ENCODE results near the gene XYLT1.

The XYLT1 gene

DNA sequence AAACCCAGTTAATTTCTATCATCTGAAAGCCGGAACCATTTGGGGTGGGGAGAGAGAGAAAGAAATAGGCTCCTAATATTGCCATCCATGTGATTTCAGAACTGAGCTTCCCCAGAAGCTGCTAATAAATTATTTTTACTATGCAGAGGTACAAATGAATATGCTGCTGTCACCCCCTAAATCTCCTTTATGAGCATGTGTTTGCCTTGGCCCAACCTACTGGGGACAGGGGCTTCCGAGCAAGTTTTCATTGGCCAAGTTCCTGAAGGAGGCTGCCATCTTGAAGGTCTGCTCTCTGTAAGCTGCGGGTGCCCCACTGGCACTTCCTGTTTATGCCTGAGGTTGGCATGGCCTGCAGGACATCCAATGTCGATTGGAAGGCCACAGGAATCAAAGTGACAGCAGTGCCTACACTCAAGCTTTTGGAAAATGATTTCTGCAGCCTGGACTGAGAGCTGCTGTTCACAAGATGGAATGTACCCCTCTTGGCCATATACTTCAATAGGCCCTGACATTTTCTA lies 194.7 kb downstream of the XYLT1 start:
- H3F3A ChIP-seq (ENCODE audit: low read depth) = no peaks in the 10 kb centered on the region
- H4K20me1 ChIP-seq (ENCODE audit: insufficient read depth, low read length, poor library complexity, severe bottlenecking) = peaks cover 84% of the 10 kb centered on the region
- peaks cover 99% of the 10 kb centered on the region for H3K79me2 ChIP-seq (ENCODE audit: insufficient read depth, low read length)
- H3K9me2 ChIP-seq (replicated peaks; ENCODE audit: low read depth, low read length) = no peaks in the 10 kb centered on the region
- peak overlapping the region; percentile 1 for H3K4me2 ChIP-seq (ENCODE audit: low read depth, low read length, poor library complexity, severe bottlenecking)
- peaks cover 18% of the 10 kb centered on the region; the same call in 1 of the 2 replicates for H3K36me3 ChIP-seq (ENCODE audit: insufficient read depth, low read length)
- peaks cover 17% of the 10 kb centered on the region for H3K4me1 ChIP-seq (ENCODE audit: insufficient read depth, low read length, poor library complexity, severe bottlenecking)
- H3K4me3 ChIP-seq (ENCODE audit: low read length, poor library complexity, severe bottlenecking) = no peak overlapping the region
- H3K27me3 ChIP-seq (ENCODE audit: insufficient read depth, low read length, poor library complexity, severe bottlenecking) = no peaks in the 10 kb centered on the region
- TF ChIP-seq EZH2phosphoT487 (IDR thresholded peaks at IDR 0.05; ENCODE audit: borderline replicate concordance) = no peak
- TF ChIP-seq CTCF (conservative IDR thresholded peaks at IDR 0.05; ENCODE audit: low read length) = no peak
- no peaks in the 10 kb centered on the region for H3K9me3 ChIP-seq (ENCODE audit: insufficient read depth, low read depth, low read length)
- no peak overlapping the region for H3K9ac ChIP-seq (ENCODE audit: low read depth, low read length, poor library complexity, severe bottlenecking)
- H2AFZ ChIP-seq (ENCODE audit: low read length) = no peak overlapping the region

GRCh38 chr16:17275076-17276009 lies 195.4 kb downstream of the XYLT1 start:
- Histone ChIP-seq H4K20me1 (ENCODE audit: insufficient read depth, low read length, poor library complexity, severe bottlenecking) (peaks cover 84% of the 10 kb centered on the region), H3K4me2 (ENCODE audit: low read depth, low read length, poor library complexity, severe bottlenecking) (peak overlapping the region; percentile 1), H3K27me3 (ENCODE audit: insufficient read depth, low read length, poor library complexity, severe bottlenecking) (no peaks in the 10 kb centered on the region)

DNA sequence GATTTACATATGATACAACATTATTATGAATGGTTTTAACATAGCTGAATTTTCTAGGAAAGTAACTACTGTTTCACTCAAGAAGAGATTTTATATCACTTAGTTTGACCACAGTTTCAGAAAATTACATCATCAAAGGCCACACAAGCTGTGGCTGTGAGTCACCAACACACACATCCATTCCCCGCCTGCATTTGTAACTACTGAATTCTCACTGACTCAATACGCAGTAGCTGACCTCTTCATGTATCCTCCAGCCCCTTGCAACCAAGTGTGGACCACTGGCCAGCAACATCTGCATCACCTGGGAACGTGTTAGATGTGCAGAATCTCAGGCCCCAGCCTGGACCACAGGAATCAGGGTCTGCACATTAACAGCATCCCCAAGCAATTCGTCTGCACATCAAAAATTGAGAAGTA lies 197.6 kb downstream of the XYLT1 start:
- no peaks in the 10 kb centered on the region for H3F3A ChIP-seq (ENCODE audit: low read depth)
- peaks cover 17% of the 10 kb centered on the region for H3K4me1 ChIP-seq (ENCODE audit: insufficient read depth, low read length, poor library complexity, severe bottlenecking)
- no peaks in the 10 kb centered on the region for H3K27me3 ChIP-seq (ENCODE audit: insufficient read depth, low read length, poor library complexity, severe bottlenecking)
- no peak for TF ChIP-seq EZH2phosphoT487 (IDR thresholded peaks at IDR 0.05; ENCODE audit: borderline replicate concordance)
- no peak for TF ChIP-seq CTCF (conservative IDR thresholded peaks at IDR 0.05; ENCODE audit: low read length)
- H4K20me1 ChIP-seq (ENCODE audit: insufficient read depth, low read length, poor library complexity, severe bottlenecking) = peaks cover 81% of the 10 kb centered on the region
- H3K36me3 ChIP-seq (ENCODE audit: insufficient read depth, low read length) = peaks cover 18% of the 10 kb centered on the region; the same call in 1 of the 2 replicates
- H3K79me2 ChIP-seq (ENCODE audit: insufficient read depth, low read length) = peaks cover 96% of the 10 kb centered on the region
- no peak overlapping the region for H3K9ac ChIP-seq (ENCODE audit: low read depth, low read length, poor library complexity, severe bottlenecking)
- H3K9me2 ChIP-seq (replicated peaks; ENCODE audit: low read depth, low read length) = no peaks in the 10 kb centered on the region
- H3K4me3 ChIP-seq (ENCODE audit: low read length, poor library complexity, severe bottlenecking) = no peak overlapping the region
- H2AFZ ChIP-seq (ENCODE audit: low read length) = no peak overlapping the region
- H3K4me2 ChIP-seq (ENCODE audit: low read depth, low read length, poor library complexity, severe bottlenecking) = no peak overlapping the region
- no peaks in the 10 kb centered on the region for H3K9me3 ChIP-seq (ENCODE audit: insufficient read depth, low read depth, low read length)

More at GRCh38 chr16:17275076-17276009, 195.4 kb downstream of the XYLT1 start:
- no peak for TF ChIP-seq EZH2phosphoT487 (IDR thresholded peaks at IDR 0.05; ENCODE audit: borderline replicate concordance)
- TF ChIP-seq CTCF (conservative IDR thresholded peaks at IDR 0.05; ENCODE audit: low read length) = no peak
- H3K79me2 ChIP-seq (ENCODE audit: insufficient read depth, low read length) = peaks cover 99% of the 10 kb centered on the region
- H3K9me3 ChIP-seq (ENCODE audit: insufficient read depth, low read depth, low read length) = no peaks in the 10 kb centered on the region
- peaks cover 18% of the 10 kb centered on the region; the same call in 1 of the 2 replicates for H3K36me3 ChIP-seq (ENCODE audit: insufficient read depth, low read length)
- H3F3A ChIP-seq (ENCODE audit: low read depth) = no peaks in the 10 kb centered on the region
- no peak overlapping the region for H3K9ac ChIP-seq (ENCODE audit: low read depth, low read length, poor library complexity, severe bottlenecking)
- H2AFZ ChIP-seq (ENCODE audit: low read length) = no peak overlapping the region
- H3K9me2 ChIP-seq (replicated peaks; ENCODE audit: low read depth, low read length) = no peaks in the 10 kb centered on the region
- H3K4me3 ChIP-seq (ENCODE audit: low read length, poor library complexity, severe bottlenecking) = no peak overlapping the region
- H3K4me1 ChIP-seq (ENCODE audit: insufficient read depth, low read length, poor library complexity, severe bottlenecking) = peaks cover 17% of the 10 kb centered on the region

All from Loucy (cell line).